ENCODE measurements around the gene RNF19B. TPM values are rescaled to one million over a fixed set of nuclear protein-coding genes. Genes with fewer than 3 reads are reported as not detected.

Gene RNF19B
- total RNA-seq, 1 experiment from 2014 or later, result 15.0 TPM

- Histone ChIP-seq H3K27ac (ENCODE audit: insufficient read length, low read depth, low read length) (no peak overlapping the region), H3K79me2 (ENCODE audit: insufficient read depth, low read length) (no peaks in the 10 kb centered on the region), H3K9ac (ENCODE audit: extremely low read depth, insufficient read length, low read length) (no peak overlapping the region), H3K23ac (ENCODE audit: insufficient read length, low read depth, low read length) (no peak overlapping the region), H4K20me1 (ENCODE audit: control insufficient read depth, insufficient read depth, insufficient read length) (peaks cover 3% of the 10 kb centered on the region), H3K56ac (ENCODE audit: insufficient read length, low read depth, low read length) (no peak overlapping the region), H2BK120ac (ENCODE audit: low read depth, low read length, poor library complexity, severe bottlenecking) (no peak overlapping the region), H4K5ac (ENCODE audit: insufficient read length, low read depth, low read length) (no peak overlapping the region), H2BK15ac (ENCODE audit: low read depth, low read length) (no peak overlapping the region), H3K9me3 (ENCODE audit: control insufficient read depth, low read depth, low read length) (no peaks in the 10 kb centered on the region), H3K23me2 (ENCODE audit: insufficient read length, low read depth, low read length, poor library complexity, severe bottlenecking) (no peaks in the 10 kb centered on the region), H2BK12ac (ENCODE audit: insufficient read length, low read depth, low read length) (no peak overlapping the region), H3T11ph (ENCODE audit: low read length) (no peak overlapping the region), H3K79me1 (ENCODE audit: insufficient read depth, low read depth, low read length, poor library complexity, severe bottlenecking) (no peaks in the 10 kb centered on the region), H3K18ac (ENCODE audit: insufficient read length, low read depth, low read length) (no peak overlapping the region), H2BK5ac (ENCODE audit: insufficient read length, low read length) (no peak overlapping the region), H3K4ac (ENCODE audit: low read depth, low read length) (no peak overlapping the region), H3K4me2 (ENCODE audit: insufficient read depth, insufficient read length, low read length) (no peak overlapping the region), H4K91ac (ENCODE audit: insufficient read length, low read depth, low read length) (no peak overlapping the region), H4K8ac (replicated peaks; ENCODE audit: insufficient read length, low read depth, low read length) (no peak overlapping the region), H2AK5ac (ENCODE audit: insufficient read length, low read length) (no peak overlapping the region), H2AFZ (ENCODE audit: low read length) (no peak overlapping the region), H3K14ac (ENCODE audit: insufficient read depth, low read length) (no peak overlapping the region), H3K27me3 (ENCODE audit: insufficient read depth, low read length) (no peaks in the 10 kb centered on the region; the same call in 1 of the 2 replicates), H3K4me1 (ENCODE audit: insufficient read depth, low read length) (no peaks in the 10 kb centered on the region), H2BK20ac (ENCODE audit: low read depth, low read length, poor library complexity, severe bottlenecking) (no peak overlapping the region)
- Mint-ChIP-seq H3K4me1 (peaks cover 2 to 22% of the 10 kb centered on the region in 2 experiments; a peak in 2 of 4 replicates), H3K4me3 (no peak overlapping the region), H3K9me3 (peaks cover 5 to 8% of the 10 kb centered on the region in 2 experiments; a peak in 4 of 5 replicates), H3K27ac (no peak overlapping the region), H3K27me3 (ENCODE audit: low read depth) (peaks cover 75% of the 10 kb centered on the region), H3K36me3 (ENCODE audit: insufficient read depth in 1 of 3, low read depth in 3 of 3) (peaks cover 0 to 5% (median 0%) of the 10 kb centered on the region in 3 experiments; a peak in 1 of 7 replicates)
- no CpG with 5 or more reads among the region's 3 CpGs for WGBS (ENCODE audit: extremely low coverage, insufficient read length, low lambda C conversion rate)
- DNase-seq, result no peak
- no peak for TF ChIP-seq CTCF (conservative IDR thresholded peaks at IDR 0.05)
Measured at GRCh38 chr1:32889731-32890278, 74.8 kb downstream of the RNF19B start.

Measured in H9 (cell line).